Renal cortex interstitium (tissue), 11 donors: ENCODE data around the gene FANCM. TPM values are rescaled to one million over a fixed set of nuclear protein-coding genes. Genes with fewer than 3 reads are reported as not detected.
A peak's percentile ranks its signal among the peaks of the same experiment; 100 is the strongest.
"Not testable (repeated sequence)": the region's sequence is repeated elsewhere in the genome, so short reads cannot be mapped to it uniquely, and the experiment has no call there.

Experiments
- DNase-seq, 11 donors: peaks; one replicate each; pipeline ENCODE4 v3.0.0-alpha.2; 2013; ENCODE audit warnings: low read depth in 9 of 11, low spot score in 4 of 11; ENCODE audit errors: extremely low read depth in 1 of 11
- polyA plus RNA-seq, 3 donors: library from polyadenylated mRNA; unstranded; fragments of 120-200 nt; gene quantifications; one replicate each; pipeline ENCODE4 v1.2.1, GENCODE V29; 2013; ENCODE audit not compliant: insufficient read length in 3 of 3

The FANCM gene
- polyA plus RNA-seq, 3 donors = 10.2 to 12.2 (median 11.1) TPM

GRCh38 chr14:45134051-45134958 is 1.4 kb upstream of the FANCM start, which contains the start of gene FKBP3:
TSS of gene FKBP3 (minus strand) at chr14:45134481. CDS start at chr14:45134456, 25 bp downstream.
- DNase-seq = peak; percentile 93 to 98 (median 95)

DNA sequence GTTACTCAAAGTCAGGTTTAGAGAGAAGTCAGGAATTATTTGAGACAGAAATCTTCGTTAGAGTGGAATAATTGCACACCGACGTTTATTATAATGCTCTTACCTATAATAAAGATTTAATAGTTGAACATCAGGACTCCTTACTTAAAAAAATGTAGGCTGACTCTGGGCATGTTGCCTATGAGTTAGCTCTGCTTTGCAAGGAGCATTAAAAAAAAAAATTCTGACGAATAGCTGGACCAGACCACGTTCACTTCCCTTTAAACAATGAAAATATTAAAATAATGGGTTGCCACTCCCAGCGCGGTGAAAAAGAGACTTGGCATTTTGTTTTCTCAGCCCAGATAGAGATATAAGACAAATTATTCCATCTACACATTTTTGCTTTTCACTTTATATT is 574 bp upstream of the FANCM start:
- DNase-seq = peak in 7 of 11 donors; percentile 3 to 32 (median 14)

- no peak for DNase-seq
Measured at GRCh38 chr14:45136399-45136798, 669 bp downstream of the FANCM start.

DNA sequence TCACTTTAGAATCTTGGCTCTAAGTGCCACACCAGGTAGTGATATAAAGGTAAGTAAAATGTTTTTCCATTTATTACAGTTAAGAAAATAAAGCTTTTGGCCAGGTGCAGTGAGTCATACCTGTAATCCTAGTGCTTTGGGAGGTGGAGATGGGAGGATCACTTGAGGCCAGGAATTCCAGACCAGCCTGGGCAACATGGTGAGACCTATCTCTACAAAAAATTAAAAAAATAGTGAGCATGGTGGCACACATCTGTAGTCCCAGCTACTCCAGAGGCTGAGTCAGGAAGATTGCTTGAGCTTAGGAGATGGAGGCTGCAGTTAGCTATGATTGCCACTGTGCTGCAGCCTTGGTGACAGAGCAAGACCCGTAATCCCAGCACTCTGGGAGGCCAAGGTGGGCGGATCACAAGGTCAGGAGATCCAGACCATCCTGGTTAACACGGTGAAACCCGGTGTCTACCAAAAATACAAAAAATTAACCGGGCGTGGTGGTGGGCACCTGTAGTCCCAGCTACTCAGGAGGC is 5.0 kb downstream of the FANCM start:
- DNase-seq = no peak

GRCh38 chr14:45142083-45142482 is 6.4 kb downstream of the FANCM start:
- DNase-seq = not testable (repeated sequence)

- DNase-seq = no peak
Measured at GRCh38 chr14:45144658-45145057, 8.9 kb downstream of the FANCM start.

GRCh38 chr14:45145214-45145613 is 9.5 kb downstream of the FANCM start:
- DNase-seq = no peak

- no peak for DNase-seq
Measured at GRCh38 chr14:45149602-45150001, 13.9 kb downstream of the FANCM start.

GRCh38 chr14:45150386-45150890 is 14.7 kb downstream of the FANCM start:
- no peak for DNase-seq

DNA sequence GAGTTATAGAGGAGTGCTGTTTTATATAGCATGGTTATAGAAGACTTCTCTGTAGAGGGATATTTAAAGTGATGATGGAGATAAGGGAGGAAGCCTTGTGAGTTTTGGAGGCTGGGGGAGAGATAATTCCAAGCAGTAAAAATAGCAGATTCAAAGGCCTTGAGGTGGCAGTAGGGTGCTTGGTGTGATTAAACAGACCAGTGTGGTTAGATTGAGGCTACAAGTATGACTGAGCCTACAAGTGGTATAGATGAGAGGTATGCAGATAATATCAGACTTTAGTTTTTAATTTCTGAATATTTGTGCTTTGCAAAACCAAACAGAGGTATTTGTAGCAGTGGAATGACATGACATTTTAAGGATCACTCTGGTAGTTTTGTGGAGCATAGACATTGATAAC is 20.3 kb downstream of the FANCM start:
- DNase-seq = no peak

GRCh38 chr14:45169906-45170305 is 34.2 kb downstream of the FANCM start:
- DNase-seq = no peak

DNA sequence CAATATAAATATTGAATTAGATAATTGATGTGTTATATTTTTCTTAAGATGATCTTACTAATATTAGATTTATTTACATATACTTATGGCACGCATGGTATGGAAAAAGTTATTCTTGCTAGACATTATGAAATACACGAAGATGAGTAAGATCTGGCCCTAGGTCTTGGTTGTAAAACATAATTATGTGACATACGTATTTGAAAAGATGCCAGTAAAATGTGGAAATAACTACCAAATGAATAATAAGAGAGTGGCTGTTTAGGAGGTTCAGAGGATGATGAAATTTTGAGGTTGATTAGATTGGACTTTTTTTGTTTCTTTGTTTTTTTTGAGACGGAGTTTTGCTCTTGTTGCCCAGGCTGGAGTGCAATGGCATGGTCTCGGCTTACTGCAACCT is 41.3 kb downstream of the FANCM start:
- no peak for DNase-seq

GRCh38 chr14:45181329-45181728 is 45.6 kb downstream of the FANCM start:
- no peak for DNase-seq

DNA sequence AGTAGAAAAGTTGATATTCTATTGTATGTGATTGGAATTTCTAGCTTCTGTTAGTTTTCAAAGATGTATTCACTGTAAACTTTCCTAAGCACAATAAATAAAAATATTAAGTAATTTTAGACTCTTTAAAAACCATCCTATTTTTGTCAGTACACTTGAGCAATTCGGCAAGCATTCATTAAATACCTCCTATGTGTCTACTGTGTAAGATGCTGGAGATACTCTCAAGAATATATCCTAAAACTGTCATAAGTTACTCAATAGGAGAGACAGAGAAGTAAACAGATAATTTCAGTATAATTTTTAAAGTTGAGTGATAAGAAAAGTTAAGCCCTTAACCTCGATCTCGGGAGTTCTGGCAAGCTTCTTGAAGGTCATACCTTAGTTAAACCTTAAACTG is 46.1 kb downstream of the FANCM start:
- DNase-seq = no peak

DNA sequence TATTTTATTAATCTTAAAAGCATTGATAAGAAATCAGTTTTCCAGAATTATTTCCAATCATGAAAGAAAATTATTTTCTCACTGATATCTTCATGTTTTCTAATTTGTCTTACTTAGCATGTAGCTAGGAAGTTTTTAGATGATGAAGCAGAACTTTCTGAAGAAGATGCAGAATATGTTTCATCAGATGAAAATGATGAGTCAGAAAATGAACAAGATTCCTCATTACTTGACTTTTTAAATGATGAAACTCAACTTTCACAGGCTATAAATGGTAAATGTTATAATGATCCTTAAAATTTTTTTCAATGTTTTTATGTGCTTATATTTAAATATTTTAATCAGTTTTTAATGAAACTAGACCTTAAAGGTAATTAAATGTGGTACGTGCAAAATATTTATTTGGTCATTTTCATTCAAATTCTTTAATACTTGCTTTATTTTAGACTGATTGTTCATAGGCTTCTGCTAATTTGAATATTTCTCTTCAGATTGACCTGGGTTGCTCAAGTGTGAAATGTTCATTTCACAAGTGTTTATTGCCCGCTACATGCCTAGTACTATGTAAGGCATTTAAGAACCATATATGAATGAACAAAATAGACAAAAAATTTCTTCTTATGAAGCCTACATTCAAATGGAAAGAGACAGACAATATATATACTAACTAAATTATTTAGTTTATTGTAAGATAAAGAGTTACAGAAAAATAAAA is 49.5 kb downstream of the FANCM start:
- DNase-seq = no peak

DNA sequence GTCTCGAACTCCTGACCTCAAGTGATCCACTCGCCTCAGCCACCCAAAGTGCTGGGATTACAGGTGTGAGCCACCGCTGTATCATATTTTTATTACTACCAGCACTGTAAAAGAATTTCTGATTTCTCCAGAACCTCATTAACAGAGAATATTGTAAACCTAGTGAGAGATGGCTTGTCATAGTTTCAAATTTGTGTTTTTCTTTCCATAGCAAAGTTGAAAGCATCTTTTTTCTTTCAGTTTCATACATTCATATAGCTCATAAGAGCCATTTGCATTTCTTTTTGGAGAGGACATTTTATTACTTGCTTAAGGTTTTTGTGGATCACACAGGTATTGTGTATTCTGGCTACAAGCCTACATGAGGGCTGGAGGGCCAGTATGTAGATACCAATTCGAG is 59.2 kb downstream of the FANCM start:
- no peak for DNase-seq

DNA sequence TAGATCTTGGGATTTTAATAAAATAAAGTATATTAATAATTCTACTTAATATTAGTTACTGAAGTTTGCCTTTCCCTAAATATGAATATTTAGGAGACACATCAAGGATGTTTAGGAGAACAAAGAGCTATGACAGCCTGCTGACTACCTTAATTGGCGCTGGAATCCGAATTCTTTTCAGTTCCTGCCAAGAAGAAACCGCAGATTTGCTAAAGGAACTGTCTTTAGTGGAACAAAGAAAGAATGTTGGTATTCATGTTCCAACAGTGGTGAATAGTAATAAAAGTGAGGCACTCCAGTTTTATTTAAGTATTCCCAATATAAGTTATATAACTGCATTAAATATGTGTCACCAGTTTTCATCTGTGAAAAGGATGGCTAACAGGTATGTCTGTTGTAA is 62.8 kb downstream of the FANCM start:
- DNase-seq = no peak

GRCh38 chr14:45199230-45199629 is 63.5 kb downstream of the FANCM start:
- DNase-seq = no peak

DNA sequence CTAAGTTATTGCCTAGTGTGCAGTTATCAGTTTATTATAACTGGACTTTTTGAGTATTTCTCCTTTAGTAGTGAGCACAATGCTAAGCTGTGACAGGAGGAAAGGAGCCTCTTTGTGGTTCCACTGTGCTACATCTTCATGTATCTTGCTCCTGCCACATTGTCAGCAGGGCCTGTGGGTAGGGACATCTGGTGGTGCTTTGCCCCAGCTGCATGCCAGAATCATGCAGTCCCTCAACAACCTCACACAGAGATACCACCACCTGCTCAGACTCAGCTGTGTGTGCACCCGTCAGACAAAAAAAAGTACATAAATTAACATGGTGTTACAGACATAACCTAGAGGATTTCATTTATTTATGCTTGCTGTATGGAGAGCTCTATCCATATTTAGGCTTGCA is 66.2 kb downstream of the FANCM start:
- no peak for DNase-seq

GRCh38 chr14:45204241-45204640 is 68.5 kb downstream of the FANCM start:
- DNase-seq = no peak
